MCF 10A (cell line): ENCODE results near the gene SH2D4B. TPM values are rescaled to one million over a fixed set of nuclear protein-coding genes. Genes with fewer than 3 reads are reported as not detected.

Experiments used
- BruUV-seq: library from RNA; stranded (reverse); fragments of 400-500 nt; replicated peaks from 2 replicates; lab custom pipeline; 2021; lab: Mats Ljungman, UMichigan
- CTCF ChIA-PET: fragments of 300-600 bp; sonication (Branson Sonifier 250); formaldehyde crosslinking; extraction: SDS; loops from one replicate; lab custom pipeline; 2021; ENCODE audit warnings: antibody characterized with exemption, inconsistent platforms; lab: Yijun Ruan, JAX
- POLR2A ChIA-PET: fragments of 300-600, 350-650 bp; sonication (Branson Sonifier 250); formaldehyde crosslinking; extraction: SDS; loops from one replicate; lab custom pipeline; 2020; ENCODE audit warnings: antibody characterized with exemption, inconsistent platforms; lab: Yijun Ruan, JAX
- DNase-seq: peaks from one replicate; pipeline ENCODE4 v3.0.0-alpha.2; 2018; ENCODE audit not compliant: unreplicated experiment
- H3K27ac Mint-ChIP-seq: one replicate; pipeline ENCODE4 v1.8.0; 2022; ENCODE audit warnings: mild to moderate bottlenecking, low read depth, mixed read lengths; ENCODE audit not compliant: unreplicated experiment
- H3K27me3 Mint-ChIP-seq: one replicate; pipeline ENCODE4 v1.8.0; 2022; ENCODE audit warnings: mixed read lengths; ENCODE audit not compliant: insufficient read depth, unreplicated experiment
- H3K36me3 Mint-ChIP-seq: one replicate; pipeline ENCODE4 v1.8.0; 2022; ENCODE audit warnings: mild to moderate bottlenecking, moderate library complexity, mixed read lengths; ENCODE audit not compliant: insufficient read depth, unreplicated experiment
- H3K4me1 Mint-ChIP-seq: one replicate; pipeline ENCODE4 v1.8.0; 2022; ENCODE audit warnings: mixed read lengths; ENCODE audit not compliant: insufficient read depth, unreplicated experiment
- H3K4me3 Mint-ChIP-seq: one replicate; pipeline ENCODE4 v1.8.0; 2022; ENCODE audit warnings: mild to moderate bottlenecking, moderate library complexity, mixed read lengths; ENCODE audit not compliant: unreplicated experiment
- H3K9me3 Mint-ChIP-seq: one replicate; pipeline ENCODE4 v1.8.0; 2022; ENCODE audit warnings: mixed read lengths; ENCODE audit not compliant: unreplicated experiment
- intact Hi-C: fragments of 100-400 bp; cut with micrococcal nuclease; formaldehyde crosslinking; loops from 2 replicates; pipeline ENCODE4 v1.14.1; 2022
- total RNA-seq: library from RNA; stranded (reverse); gene quantifications from 2 replicates; pipeline ENCODE4 v1.2.3, GENCODE V29; 2022
- TF ChIP-seq, protein P1 (sequence below): fragments of 200-600 bp; IDR thresholded peaks from one replicate; pipeline ENCODE4 v1.8.0; 2022; ENCODE audit warnings: antibody characterized with exemption, mild to moderate bottlenecking; ENCODE audit not compliant: unreplicated experiment

SH2D4B gene
- total RNA-seq, 1 experiment from 2014 or later, result not detected

DNA sequence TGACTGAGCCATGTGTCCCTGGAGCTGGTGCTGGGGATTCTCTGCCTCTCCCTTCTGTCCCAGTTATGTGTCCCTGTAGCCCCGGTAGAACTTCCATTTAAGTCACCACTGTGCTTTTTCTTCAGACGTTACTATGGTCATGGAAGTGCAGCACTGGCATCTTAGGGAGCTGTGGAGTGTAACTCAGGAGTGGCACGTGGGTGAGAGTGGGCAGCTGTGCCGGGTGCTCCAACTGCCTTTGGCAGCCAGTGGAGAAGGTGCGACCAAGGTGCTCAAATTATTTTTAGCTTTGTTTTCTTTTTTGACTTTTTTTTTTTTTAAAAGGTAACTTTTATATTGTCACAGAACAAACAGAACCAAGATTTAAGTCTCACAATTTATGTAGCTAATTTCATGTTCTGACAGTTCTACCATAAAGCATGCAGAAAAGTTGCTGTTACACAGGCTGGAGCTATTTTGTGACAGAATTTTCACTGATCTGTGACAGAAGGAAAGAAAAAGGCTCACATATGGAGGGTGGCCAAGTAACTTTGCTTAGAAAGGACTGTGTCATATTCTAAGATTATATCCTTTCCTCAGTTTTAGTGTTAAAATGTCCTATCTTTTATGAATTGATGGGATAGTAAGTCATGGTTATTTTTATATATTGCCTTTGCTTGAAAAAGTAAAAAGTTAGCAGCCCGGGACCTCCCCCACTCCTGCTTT is 73.9 kb downstream of the SH2D4B start:
- H3K27me3 Mint-ChIP-seq, result no peaks in the 10 kb centered on the region
- no peaks in the 10 kb centered on the region for H3K9me3 Mint-ChIP-seq
- intact Hi-C loops, result no loop called here
- no peak overlapping the region for H3K27ac Mint-ChIP-seq
- POLR2A ChIA-PET, result no interaction called here
- no TSS peak for BruUV-seq
- CTCF ChIA-PET, result interaction anchor here (0.6 to 3.8 kb wide), 4 partner anchors 9 to 75 kb away, joined by 4 to 23 read pairs (median 4); no protein-coding TSS in a partner anchor
- DNase-seq, result no peak
- H3K4me1 Mint-ChIP-seq, result no peaks in the 10 kb centered on the region
- H3K4me3 Mint-ChIP-seq, result no peak overlapping the region
- H3K36me3 Mint-ChIP-seq, result no peaks in the 10 kb centered on the region
- TF ChIP-seq, protein P1, sequence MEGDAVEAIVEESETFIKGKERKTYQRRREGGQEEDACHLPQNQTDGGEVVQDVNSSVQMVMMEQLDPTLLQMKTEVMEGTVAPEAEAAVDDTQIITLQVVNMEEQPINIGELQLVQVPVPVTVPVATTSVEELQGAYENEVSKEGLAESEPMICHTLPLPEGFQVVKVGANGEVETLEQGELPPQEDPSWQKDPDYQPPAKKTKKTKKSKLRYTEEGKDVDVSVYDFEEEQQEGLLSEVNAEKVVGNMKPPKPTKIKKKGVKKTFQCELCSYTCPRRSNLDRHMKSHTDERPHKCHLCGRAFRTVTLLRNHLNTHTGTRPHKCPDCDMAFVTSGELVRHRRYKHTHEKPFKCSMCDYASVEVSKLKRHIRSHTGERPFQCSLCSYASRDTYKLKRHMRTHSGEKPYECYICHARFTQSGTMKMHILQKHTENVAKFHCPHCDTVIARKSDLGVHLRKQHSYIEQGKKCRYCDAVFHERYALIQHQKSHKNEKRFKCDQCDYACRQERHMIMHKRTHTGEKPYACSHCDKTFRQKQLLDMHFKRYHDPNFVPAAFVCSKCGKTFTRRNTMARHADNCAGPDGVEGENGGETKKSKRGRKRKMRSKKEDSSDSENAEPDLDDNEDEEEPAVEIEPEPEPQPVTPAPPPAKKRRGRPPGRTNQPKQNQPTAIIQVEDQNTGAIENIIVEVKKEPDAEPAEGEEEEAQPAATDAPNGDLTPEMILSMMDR, result no peak

DNA sequence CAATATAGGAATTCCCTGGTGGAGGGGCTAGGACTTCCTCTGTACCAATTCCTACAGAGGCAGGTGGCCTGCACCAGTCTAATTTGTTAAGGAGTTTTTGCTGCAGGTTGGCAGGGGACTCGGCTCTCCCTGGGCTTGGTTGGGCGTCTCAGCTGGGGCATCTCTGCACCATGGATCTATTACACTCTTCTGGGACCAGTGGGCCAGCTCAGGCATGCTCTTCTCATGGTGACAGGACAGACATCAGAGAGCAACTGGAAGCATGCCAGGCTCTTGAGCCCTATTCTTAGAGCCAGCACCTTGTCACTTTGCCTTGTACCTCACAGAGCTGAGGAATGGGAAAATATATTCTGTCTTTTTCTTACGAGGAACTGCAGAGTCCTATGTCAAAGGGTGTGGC is 74.6 kb downstream of the SH2D4B start:
- no peak overlapping the region for H3K4me3 Mint-ChIP-seq
- BruUV-seq, result no TSS peak
- CTCF ChIA-PET, result interaction anchor here (1.7 to 3.8 kb wide), 2 partner anchors 14 to 76 kb away, joined by 5 to 23 read pairs; no protein-coding TSS in a partner anchor
- H3K9me3 Mint-ChIP-seq, result no peaks in the 10 kb centered on the region
- H3K27me3 Mint-ChIP-seq, result no peaks in the 10 kb centered on the region
- DNase-seq, result peak; percentile 26
- no peak overlapping the region for H3K27ac Mint-ChIP-seq
- H3K4me1 Mint-ChIP-seq, result no peaks in the 10 kb centered on the region
- POLR2A ChIA-PET, result no interaction called here
- TF ChIP-seq, protein P1, result no peak
- intact Hi-C loops, result no loop called here
- no peaks in the 10 kb centered on the region for H3K36me3 Mint-ChIP-seq

DNA sequence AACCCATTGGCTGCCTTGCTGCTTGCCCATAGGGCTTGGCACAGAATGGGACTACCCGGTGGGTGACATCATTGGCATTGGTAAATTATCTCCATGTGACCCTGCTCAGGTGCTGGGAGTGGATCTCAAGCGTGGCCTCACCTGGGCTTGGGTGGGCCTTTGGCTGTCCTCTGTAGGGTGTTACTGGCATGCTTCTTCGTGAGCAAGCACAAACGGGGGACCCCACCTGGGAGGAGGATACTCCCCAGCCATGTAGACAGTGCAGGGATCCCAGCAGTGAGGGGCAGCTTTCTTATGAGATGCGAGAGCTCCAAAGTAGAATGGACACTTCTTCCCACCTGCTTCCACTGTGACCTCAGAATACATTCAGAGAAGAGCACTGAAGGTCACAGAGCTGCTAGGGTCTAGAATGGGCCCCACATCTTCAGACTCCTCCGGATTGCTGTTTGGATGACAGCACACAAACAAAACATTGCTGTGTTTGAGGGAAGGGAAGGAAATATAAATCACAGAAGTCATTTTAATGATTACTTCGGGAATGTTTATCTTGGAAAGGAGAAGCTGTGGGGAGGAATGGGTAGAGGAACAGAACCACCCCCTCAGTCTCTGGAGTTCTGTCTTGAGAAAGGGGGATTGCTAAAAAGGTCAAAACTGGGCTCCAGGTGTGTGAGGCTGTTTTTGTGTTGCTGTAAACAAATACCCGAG is 75.9 kb downstream of the SH2D4B start:
- Mint-ChIP-seq H3K27me3 (no peaks in the 10 kb centered on the region), H3K27ac (no peak overlapping the region), H3K9me3 (no peaks in the 10 kb centered on the region), H3K4me1 (peaks cover 5% of the 10 kb centered on the region), H3K36me3 (no peaks in the 10 kb centered on the region), H3K4me3 (no peak overlapping the region)
- TF ChIP-seq, protein P1, result no peak
- BruUV-seq, result no TSS peak
- DNase-seq, result no peak
- intact Hi-C loops, result no loop called here
- POLR2A ChIA-PET, result interaction anchor here (0.7 kb wide), 1 partner anchor 107 kb away, joined by 3 read pairs; no protein-coding TSS in a partner anchor
- CTCF ChIA-PET, result no interaction called here
